Measurements from ENCODE around the gene LCN6. TPM values are rescaled to one million over a fixed set of nuclear protein-coding genes. Genes with fewer than 3 reads are reported as not detected.

LCN6 gene
- total and polyA plus RNA-seq, 9 of the 15 experiments (the other 6 are each of a cell fraction or from before 2014, with no cell fraction given): 0.10 to 0.45 (median 0.37) TPM; not detected in 5

DNA sequence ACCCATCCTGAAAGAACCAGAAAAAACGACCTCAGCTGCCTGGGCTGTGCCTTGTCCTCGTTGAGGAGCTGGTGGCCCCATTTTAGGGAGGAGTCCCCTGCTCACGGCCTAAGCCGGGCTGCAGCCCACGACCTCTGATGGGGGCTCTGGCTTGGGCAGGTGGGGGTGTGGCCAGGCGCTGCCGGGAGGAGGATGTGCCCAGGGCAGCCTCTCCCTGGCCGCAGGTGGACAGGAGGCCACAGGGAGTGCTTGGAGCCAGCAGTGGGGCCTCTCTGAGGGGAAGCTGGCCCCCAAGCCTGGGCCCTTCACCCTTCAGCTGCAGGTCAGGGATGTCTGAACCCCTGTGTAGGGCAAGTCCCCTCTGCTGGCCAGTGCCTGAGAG is 33.4 kb downstream of the LCN6 start:
- H3K79me2 ChIP-seq (ENCODE audit: control insufficient read depth, insufficient read depth, low read length): peaks cover 12% of the 10 kb centered on the region
- H3K4me2 ChIP-seq (ENCODE audit: insufficient read depth, low read length): no peak overlapping the region
- peak overlapping the region in 1 of 2 experiments; percentile 76; a peak in 2 of 4 replicates for H3K9ac ChIP-seq (ENCODE audit: insufficient read depth in 1 of 2, low read depth in 2 of 2, low read length in 2 of 2)
- DNase-seq (ENCODE audit: extremely low read depth in 1 of 4, low spot score in 3 of 4) (no peak), FAIRE-seq (no peak), ATAC-seq (no peak)
- H3K9me1 ChIP-seq (ENCODE audit: control insufficient read depth, insufficient read depth, low read length): no peaks in the 10 kb centered on the region
- H3K4me1 ChIP-seq (replicated peaks in 1 of 2; ENCODE audit: control insufficient read depth in 2 of 2, insufficient read depth in 2 of 2, low read length in 2 of 2): peaks cover 10 to 70% of the 10 kb centered on the region in 2 experiments; a peak in 4 of 5 replicates
- no peaks in the 10 kb centered on the region for H3K27me3 ChIP-seq (ENCODE audit: control insufficient read depth in 2 of 2, insufficient read depth in 2 of 2, low read length in 2 of 2)
- H3K36me3 ChIP-seq (ENCODE audit: control insufficient read depth, insufficient read depth, low read length): peaks cover 4% of the 10 kb centered on the region; the same call in 1 of the 3 replicates
- no peaks in the 10 kb centered on the region for H4K20me1 ChIP-seq (replicated peaks; ENCODE audit: control insufficient read depth, insufficient read depth, low read length)
- ChIA-PET POLR2A (interaction anchor here (0.7 to 3.7 kb wide), 4 partner anchors 9 to 13 kb away, joined by 3 to 44 read pairs (median 18); no protein-coding TSS in a partner anchor), CTCF (ENCODE audit: low intra/inter-chr PET ratio) (no interaction called here)
- no peak overlapping the region for H3K4me3 ChIP-seq
- no TSS peak for BruUV-seq (replicated peaks)
- TF ChIP-seq POLR2G (IDR thresholded peaks at IDR 0.05; ENCODE audit: low read depth, low read length) (peak; percentile 17; the same call in 1 of the 2 replicates), HDAC3 (IDR thresholded peaks at IDR 0.05; ENCODE audit: borderline replicate concordance, partially characterized antibody) (no peak)
- in situ Hi-C loops (cut with MboI) (no loop called here), intact Hi-C loops (cut with micrococcal nuclease) (no loop called here)
- no peak overlapping the region for H2AFZ ChIP-seq (ENCODE audit: low read depth, low read length)
- H3K27ac ChIP-seq (ENCODE audit: extremely low read depth, low read depth, low read length): no peak overlapping the region
- 63% methylated on average over 8 of the region's 8 CpGs for WGBS (ENCODE audit: insufficient coverage, low coverage, missing lambda C conversion rate)
- H3K9me3 ChIP-seq (replicated peaks; ENCODE audit: control insufficient read depth, insufficient read depth, low read depth, low read length): no peaks in the 10 kb centered on the region

DNA sequence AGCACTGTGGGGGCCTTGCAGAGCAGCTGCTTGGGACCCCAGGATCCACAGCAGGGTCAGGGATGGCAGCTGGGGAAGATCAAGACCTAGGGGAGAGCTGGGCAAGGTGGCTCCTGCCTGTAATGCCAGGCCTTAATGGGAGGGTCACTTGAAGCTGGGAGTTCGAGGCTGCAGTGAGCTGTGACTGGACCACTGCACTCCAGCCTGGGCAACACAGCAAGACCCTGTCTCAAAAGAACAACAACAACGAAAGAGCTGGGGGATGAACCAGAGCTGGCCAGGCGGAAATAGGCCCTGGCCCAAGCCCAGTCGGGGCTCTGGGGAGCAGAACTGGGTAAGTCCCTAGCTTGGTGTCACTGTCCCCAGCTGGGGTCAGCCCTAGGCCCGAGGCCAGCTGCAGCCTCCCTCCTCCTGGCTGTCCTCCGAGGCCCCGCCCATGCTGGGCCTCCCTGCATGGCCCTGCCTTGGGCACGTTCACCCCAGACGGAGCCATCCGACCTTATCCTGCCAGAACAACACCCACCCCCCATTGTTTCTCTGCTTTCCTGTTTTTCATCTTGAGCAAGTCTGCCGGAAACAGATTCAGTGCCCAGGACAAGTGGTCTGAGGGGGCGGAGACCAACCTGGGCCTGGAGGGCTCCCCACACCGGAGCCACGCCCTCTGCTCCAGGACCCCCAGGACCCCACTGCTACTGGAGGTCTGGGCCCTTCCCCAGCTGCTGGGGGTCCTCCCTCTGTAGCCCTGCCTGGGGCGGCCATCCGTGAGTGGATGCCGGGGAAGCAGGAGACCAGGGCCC is 34.0 kb downstream of the LCN6 start:
- peaks cover 4% of the 10 kb centered on the region; the same call in 1 of the 3 replicates for H3K36me3 ChIP-seq (ENCODE audit: control insufficient read depth, insufficient read depth, low read length)
- ChIA-PET CTCF (ENCODE audit: low intra/inter-chr PET ratio) (no interaction called here), POLR2A (interaction anchor here (0.7 to 3.2 kb wide), 3 partner anchors 8 to 13 kb away, joined by 3 to 44 read pairs (median 9); no protein-coding TSS in a partner anchor)
- no peak for FAIRE-seq
- no peaks in the 10 kb centered on the region for H3K27me3 ChIP-seq (ENCODE audit: control insufficient read depth in 2 of 2, insufficient read depth in 2 of 2, low read length in 2 of 2)
- H4K20me1 ChIP-seq (replicated peaks; ENCODE audit: control insufficient read depth, insufficient read depth, low read length): no peaks in the 10 kb centered on the region
- H3K79me2 ChIP-seq (ENCODE audit: control insufficient read depth, insufficient read depth, low read length): peaks cover 12% of the 10 kb centered on the region
- H3K9me3 ChIP-seq (replicated peaks; ENCODE audit: control insufficient read depth, insufficient read depth, low read depth, low read length): no peaks in the 10 kb centered on the region
- H3K9ac ChIP-seq (ENCODE audit: insufficient read depth in 1 of 2, low read depth in 2 of 2, low read length in 2 of 2): peak overlapping the region in 1 of 2 experiments; percentile 94; a peak in 2 of 4 replicates
- no peaks in the 10 kb centered on the region for H3K9me1 ChIP-seq (ENCODE audit: control insufficient read depth, insufficient read depth, low read length)
- TF ChIP-seq ILF3 (IDR thresholded peaks at IDR 0.05; ENCODE audit: borderline replicate concordance) (no peak), ADNP (tag; IDR thresholded peaks at IDR 0.05) (no peak), GTF2A2 (tag; IDR thresholded peaks at IDR 0.05) (no peak), POLR2G (IDR thresholded peaks at IDR 0.05; ENCODE audit: low read depth, low read length) (peak; percentile 21; the same call in 1 of the 2 replicates), ILK (tag; IDR thresholded peaks at IDR 0.05; ENCODE audit: borderline replicate concordance, low read depth) (no peak), ZNF121 (CRISPR knock-in tag; conservative IDR thresholded peaks at IDR 0.05) (peak; percentile 83), NCOA1 (IDR thresholded peaks at IDR 0.05; ENCODE audit: low read depth) (no peak)
- TF ChIP-seq, protein P1, sequence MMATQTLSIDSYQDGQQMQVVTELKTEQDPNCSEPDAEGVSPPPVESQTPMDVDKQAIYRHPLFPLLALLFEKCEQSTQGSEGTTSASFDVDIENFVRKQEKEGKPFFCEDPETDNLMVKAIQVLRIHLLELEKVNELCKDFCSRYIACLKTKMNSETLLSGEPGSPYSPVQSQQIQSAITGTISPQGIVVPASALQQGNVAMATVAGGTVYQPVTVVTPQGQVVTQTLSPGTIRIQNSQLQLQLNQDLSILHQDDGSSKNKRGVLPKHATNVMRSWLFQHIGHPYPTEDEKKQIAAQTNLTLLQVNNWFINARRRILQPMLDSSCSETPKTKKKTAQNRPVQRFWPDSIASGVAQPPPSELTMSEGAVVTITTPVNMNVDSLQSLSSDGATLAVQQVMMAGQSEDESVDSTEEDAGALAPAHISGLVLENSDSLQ (IDR thresholded peaks at IDR 0.05): no peak
- no peak overlapping the region for H3K4me2 ChIP-seq (ENCODE audit: insufficient read depth, low read length)
- BruUV-seq (replicated peaks): no TSS peak
- WGBS (ENCODE audit: insufficient coverage, low coverage, missing lambda C conversion rate): 74% methylated on average over 13 of the region's 17 CpGs
- no peak overlapping the region for H3K27ac ChIP-seq (ENCODE audit: extremely low read depth, low read depth, low read length)
- in situ Hi-C loops (cut with MboI) (no loop called here), intact Hi-C loops (cut with micrococcal nuclease) (no loop called here)
- no peak overlapping the region for H3K4me3 ChIP-seq
- ATAC-seq: no peak
- peaks cover 10 to 70% of the 10 kb centered on the region in 2 experiments; a peak in 4 of 5 replicates for H3K4me1 ChIP-seq (replicated peaks in 1 of 2; ENCODE audit: control insufficient read depth in 2 of 2, insufficient read depth in 2 of 2, low read length in 2 of 2)
- DNase-seq (ENCODE audit: extremely low read depth in 1 of 4, low spot score in 3 of 4): no peak
- no peak overlapping the region for H2AFZ ChIP-seq (ENCODE audit: low read depth, low read length)

All from K562 (cell line).